GM18507 (cell line): ENCODE data around the gene ZNF337.
"Not testable (repeated sequence)": the region's sequence is repeated elsewhere in the genome, so short reads cannot be mapped to it uniquely, and the experiment has no call there.

Experiments used
- DNase-seq: peaks from one replicate; pipeline ENCODE4 v3.0.0; 2011; ENCODE audit warnings: low read depth; ENCODE audit not compliant: insufficient read length; ENCODE audit errors: extremely low spot score
- FAIRE-seq: peaks from 2 replicates; lab custom pipeline; 2011; peaks lifted over from hg19 to GRCh38; lab: Jason Lieb, UNC

Gene ZNF337

GRCh38 chr20:25637247-25637646 is 59.4 kb downstream of the ZNF337 start:
- FAIRE-seq: no peak

DNA sequence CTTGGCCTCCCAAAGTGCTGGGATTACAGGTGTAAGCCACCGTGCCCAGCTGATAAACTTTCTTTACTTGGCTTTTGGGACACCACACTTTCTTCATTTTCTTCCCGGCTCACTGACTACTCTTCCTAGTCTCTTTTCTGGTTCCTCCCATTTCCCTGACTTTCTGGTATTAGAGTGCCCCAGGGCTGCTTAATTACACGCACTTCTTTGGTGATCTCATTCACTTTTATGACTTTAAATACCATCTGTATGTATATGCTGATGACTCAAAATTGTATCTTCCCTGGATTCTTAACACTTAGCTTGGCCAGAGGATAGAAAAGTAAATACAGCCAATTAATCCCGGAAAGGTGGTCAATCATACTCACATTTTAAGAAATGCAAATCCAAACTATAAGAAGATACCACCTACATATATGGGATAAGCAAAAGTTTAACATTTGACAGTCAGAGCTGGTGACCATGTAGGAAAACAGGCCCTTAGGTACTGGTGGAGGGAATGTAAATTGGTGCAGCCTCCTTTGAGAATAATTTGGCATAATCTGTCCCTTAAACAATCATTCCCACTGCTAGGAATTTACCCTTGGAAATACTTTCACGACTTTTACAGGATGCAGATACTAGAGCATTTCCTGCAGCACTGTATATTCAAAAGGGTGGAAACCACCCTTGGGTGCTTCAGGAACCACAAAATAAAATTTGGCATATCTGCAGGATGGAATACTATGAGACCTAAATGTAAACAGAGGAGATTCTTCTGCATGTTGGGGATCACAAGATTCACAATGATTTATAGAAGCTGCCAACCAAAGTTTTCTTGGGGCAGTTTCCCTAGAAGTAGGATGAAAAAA is 63.5 kb downstream of the ZNF337 start:
- DNase-seq (no peak), FAIRE-seq (no peak)

More at GRCh38 chr20:25637247-25637646, 59.4 kb downstream of the ZNF337 start:
- no peak for DNase-seq

- not testable (repeated sequence) for DNase-seq, FAIRE-seq
These were observed 66.0 kb downstream of the ZNF337 start for GRCh38 chr20:25630615-25631014.

DNA sequence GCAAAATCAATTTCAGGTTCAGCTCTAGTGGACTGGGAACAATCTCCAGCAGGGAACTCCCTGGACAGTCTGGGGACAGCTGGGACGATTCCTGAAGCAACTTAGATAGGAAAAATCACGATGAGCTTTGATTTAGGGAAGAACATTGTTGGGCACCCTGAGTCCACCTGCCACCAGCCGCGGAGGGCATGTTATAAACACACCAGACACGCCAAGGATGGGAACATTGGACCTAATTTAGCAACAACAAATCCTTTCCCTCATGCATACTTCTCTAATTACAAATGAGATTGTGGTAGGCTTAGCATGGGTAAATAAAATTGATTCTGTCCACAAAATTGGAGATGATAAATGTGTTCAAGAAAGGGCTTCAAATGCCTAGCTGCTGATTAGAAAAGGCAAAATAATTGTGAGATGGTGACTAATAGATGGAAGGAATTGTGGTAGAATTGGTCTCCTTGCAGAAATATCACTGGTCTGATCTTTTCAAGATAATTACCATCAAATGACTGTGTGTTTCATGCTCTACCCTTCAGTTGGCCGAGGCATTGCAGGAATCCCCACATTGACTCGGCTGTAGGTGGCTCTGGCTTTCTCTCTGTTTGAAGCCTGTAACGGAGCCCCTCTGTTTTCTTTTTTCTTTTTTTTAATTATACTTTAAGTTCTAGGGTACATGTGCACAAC is 66.7 kb downstream of the ZNF337 start:
- DNase-seq: no peak
- FAIRE-seq: no peak

DNA sequence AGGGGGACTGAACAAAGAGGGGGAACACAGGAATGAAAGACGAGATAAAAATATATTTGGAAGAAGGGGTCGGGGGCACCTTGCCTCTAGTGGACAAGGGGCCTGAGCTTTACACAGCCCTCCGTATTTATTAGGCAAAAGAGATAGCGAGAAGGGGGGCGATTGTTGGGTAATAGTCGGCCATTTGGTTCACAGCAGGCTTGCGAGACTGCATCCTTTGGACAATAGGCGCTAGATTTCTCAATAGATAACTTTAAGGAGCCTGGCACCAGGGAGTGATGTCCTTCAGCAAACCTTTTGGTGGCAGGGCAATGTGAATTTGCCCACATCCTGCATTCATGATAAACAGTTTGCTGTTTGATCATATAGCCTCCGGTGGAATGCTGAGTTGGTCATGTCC is 69.9 kb downstream of the ZNF337 start:
- DNase-seq (no peak), FAIRE-seq (no peak)

DNA sequence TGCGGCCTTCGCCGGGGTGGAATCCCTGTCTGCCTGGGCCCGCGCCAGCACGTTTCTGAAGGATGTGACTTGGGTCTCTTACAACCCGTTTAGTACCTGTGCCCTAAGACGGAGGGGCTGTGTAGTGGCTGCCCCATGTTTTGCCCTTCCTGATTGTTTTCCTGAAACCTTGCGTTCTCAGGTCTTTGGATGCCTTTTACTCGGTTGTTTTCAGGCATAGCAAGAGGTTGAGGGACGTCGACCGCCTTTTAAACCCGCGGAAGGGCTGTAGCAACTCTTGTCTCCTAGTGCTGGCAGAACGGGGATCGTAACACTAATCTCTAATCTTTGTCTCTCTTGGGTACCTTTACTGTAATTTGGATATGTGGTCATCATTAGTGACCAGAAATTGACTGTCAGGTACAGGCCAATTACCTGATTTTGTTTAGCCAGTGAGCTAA is 72.1 kb downstream of the ZNF337 start:
- FAIRE-seq (no peak), DNase-seq (no peak)
